GM23338 (cell line): Measurements from ENCODE around the gene HEY2. TPM values are rescaled to one million over a fixed set of nuclear protein-coding genes. Genes with fewer than 3 reads are reported as not detected.

ENCODE experiments used
- ATAC-seq: fragments of 200-7000 bp; cut with Tn5 transposase; 3 replicates; pipeline ENCODE4 v1.9.1; 2020
- DNase-seq: peaks from one replicate; pipeline ENCODE4 v3.0.0-alpha.2; 2015; ENCODE audit warnings: low spot score
- H2AFZ ChIP-seq: fragments of 200-600 bp; sonication (generic); 2 replicates; pipeline ENCODE4 v1.8.0; 2016; ENCODE audit warnings: antibody characterized with exemption, mild to moderate bottlenecking, moderate library complexity
- H3F3A ChIP-seq: fragments of 200-600 bp; sonication (generic); replicated peaks from 2 replicates; pipeline ENCODE4 v1.8.0; 2017; ENCODE audit warnings: antibody characterized with exemption, mixed run types, low read depth
- H3K27ac ChIP-seq: fragments of 200-600 bp; sonication (generic); 2 replicates; pipeline ENCODE4 v1.6.1; 2016; ENCODE audit warnings: low read depth
- H3K27me3 ChIP-seq: fragments of 200-600 bp; sonication (generic); 2 replicates; pipeline ENCODE4 v1.8.0; 2016; ENCODE audit warnings: mild to moderate bottlenecking, mixed run types, moderate library complexity; ENCODE audit not compliant: insufficient read depth
- H3K36me3 ChIP-seq: fragments of 200-600 bp; sonication (generic); 2 replicates; pipeline ENCODE4 v1.8.0; 2016; ENCODE audit warnings: mild to moderate bottlenecking; ENCODE audit not compliant: insufficient read depth
- H3K4me1 ChIP-seq: fragments of 200-600 bp; sonication (generic); 2 replicates; pipeline ENCODE4 v1.8.0; 2016; ENCODE audit warnings: mild to moderate bottlenecking, moderate library complexity; ENCODE audit not compliant: insufficient read depth
- H3K4me2 ChIP-seq: fragments of 200-600 bp; sonication (generic); 2 replicates; pipeline ENCODE4 v1.7.1; 2017; ENCODE audit warnings: mixed run types
- H3K4me3 ChIP-seq: fragments of 200-600 bp; sonication (generic); 2 replicates; pipeline ENCODE4 v1.6.1; 2016; ENCODE audit warnings: mixed run types
- H3K79me2 ChIP-seq: fragments of 200-600 bp; sonication (generic); replicated peaks from 2 replicates; pipeline ENCODE4 v1.8.0; 2017; ENCODE audit warnings: mild to moderate bottlenecking; ENCODE audit not compliant: insufficient read depth
- H3K9me2 ChIP-seq: fragments of 200-600 bp; sonication (generic); 2 replicates; pipeline ENCODE4 v1.8.0; 2017; ENCODE audit not compliant: insufficient read depth
- H4K20me1 ChIP-seq: fragments of 200-600 bp; sonication (generic); replicated peaks from 2 replicates; pipeline ENCODE4 v1.8.0; 2017; ENCODE audit warnings: mild to moderate bottlenecking; ENCODE audit not compliant: insufficient read depth
- H3K27ac Mint-ChIP-seq: 2 replicates; pipeline ENCODE4 v1.8.0; 2020; ENCODE audit warnings: inconsistent platforms, mild to moderate bottlenecking, moderate library complexity, mixed read lengths
- H3K27me3 Mint-ChIP-seq: 3 replicates; pipeline ENCODE4 v1.8.0; 2022; ENCODE audit warnings: low read depth, mild to moderate bottlenecking, moderate library complexity, mixed read lengths, inconsistent platforms; ENCODE audit not compliant: insufficient read depth, poor library complexity
- H3K36me3 Mint-ChIP-seq: 3 replicates; pipeline ENCODE4 v1.8.0; 2021; ENCODE audit warnings: low read depth, mild to moderate bottlenecking, inconsistent platforms, moderate library complexity, mixed read lengths
- H3K4me1 Mint-ChIP-seq: 3 replicates; pipeline ENCODE4 v1.8.0; 2020; ENCODE audit warnings: mild to moderate bottlenecking, inconsistent platforms, mixed read lengths
- H3K4me3 Mint-ChIP-seq: 3 replicates; pipeline ENCODE4 v1.8.0; 2021; ENCODE audit warnings: moderate library complexity, mild to moderate bottlenecking, inconsistent platforms, mixed read lengths
- H3K9me3 Mint-ChIP-seq: 3 replicates; pipeline ENCODE4 v1.8.0; 2020; ENCODE audit warnings: moderate library complexity, mild to moderate bottlenecking, inconsistent platforms, mixed read lengths
- JUNB ChIP-seq: IDR thresholded peaks from one replicate; pipeline ENCODE4 v1.6.1; 2016; ENCODE audit warnings: antibody characterized with exemption; ENCODE audit not compliant: unreplicated experiment
- NANOG ChIP-seq: IDR thresholded peaks from 2 replicates; pipeline ENCODE4 v1.6.1; 2016; ENCODE audit warnings: antibody characterized with exemption, borderline replicate concordance
- REST ChIP-seq: IDR thresholded peaks from one replicate; pipeline ENCODE4 v1.6.1; 2018; ENCODE audit warnings: antibody characterized with exemption; ENCODE audit not compliant: unreplicated experiment
- STAT1 ChIP-seq: IDR thresholded peaks from one replicate; pipeline ENCODE4 v1.6.1; 2016; ENCODE audit warnings: antibody characterized with exemption; ENCODE audit not compliant: unreplicated experiment
- ZNF462 ChIP-seq: fragments of 250-450 bp; sonication (Bioruptor Pico); IDR thresholded peaks from 2 replicates; pipeline ENCODE4 v1.5.0; 2020; ENCODE audit warnings: mild to moderate bottlenecking, moderate library complexity
- polyA plus RNA-seq: library from polyadenylated mRNA; unstranded; fragments of >200 nt; fragmentation: Nextera tagmentation; extraction: Ambion mirVana; gene quantifications from 2 replicates; pipeline ENCODE4 v1.2.1, GENCODE V29; 2016
- total RNA-seq: library from RNA; depleted of rRNA; stranded (reverse); fragments of >200 nt; shearing (Covaris generic); gene quantifications from 2 replicates; pipeline ENCODE4 v1.2.3, GENCODE V29; 2014; rRNA removed

HEY2 gene
- total and polyA plus RNA-seq, 2 experiments from 2014 or later, result 4.3 to 8.5 TPM

GRCh38 chr6:125809570-125810170, 60.2 kb downstream of the HEY2 start (continued):
- TF ChIP-seq ZNF462 (CRISPR knock-in tag), result no peak
- no peak for TF ChIP-seq REST
- TF ChIP-seq JUNB, result no peak
- TF ChIP-seq STAT1, result no peak

GRCh38 chr6:125810445-125810844, 61.0 kb downstream of the HEY2 start:
- Histone ChIP-seq H4K20me1 (no peaks in the 10 kb centered on the region), H3K27ac (no peak overlapping the region), H3K9me2 (peaks cover 7% of the 10 kb centered on the region), H2AFZ (no peak overlapping the region), H3K36me3 (no peaks in the 10 kb centered on the region), H3K79me2 (no peaks in the 10 kb centered on the region; the same call in 1 of the 2 replicates), H3F3A (no peaks in the 10 kb centered on the region), H3K4me1 (no peaks in the 10 kb centered on the region), H3K4me2 (no peak overlapping the region), H3K4me3 (no peak overlapping the region), H3K27me3 (no peaks in the 10 kb centered on the region)
- ATAC-seq (no peak), DNase-seq (no peak)
- no peaks in the 10 kb centered on the region for H3K36me3 Mint-ChIP-seq
- TF ChIP-seq NANOG, result no peak
- no peaks in the 10 kb centered on the region; the same call in 2 of the 3 replicates for H3K4me1 Mint-ChIP-seq
- H3K4me3 Mint-ChIP-seq, result no peak overlapping the region
- peaks cover 4% of the 10 kb centered on the region for H3K27me3 Mint-ChIP-seq
- no peak overlapping the region for H3K27ac Mint-ChIP-seq
- H3K9me3 Mint-ChIP-seq, result no peaks in the 10 kb centered on the region

Other genes starting within 250 kb of the HEY2 start
- 9.3 and 14.8 TPM in 2 replicates for gene NCOA7, start 41.3 kb downstream of the HEY2 start, total RNA-seq
- gene NCOA7, start 41.3 kb downstream of the HEY2 start, polyA plus RNA-seq, result 15.7 and 17.1 TPM in 2 replicates
- 8.0 and 10.3 TPM in 2 replicates for gene HINT3, start 207.1 kb downstream of the HEY2 start, total RNA-seq
- gene HINT3, start 207.1 kb downstream of the HEY2 start, polyA plus RNA-seq, result 1.8 and 1.9 TPM in 2 replicates
- gene TRMT11, start 236.9 kb downstream of the HEY2 start, total RNA-seq, result 44.5 and 49.5 TPM in 2 replicates
- 41.9 and 50.9 TPM in 2 replicates for gene TRMT11, start 236.9 kb downstream of the HEY2 start, polyA plus RNA-seq